B cell (primary cell): ENCODE data around the gene RASSF4. TPM values are rescaled to one million over a fixed set of nuclear protein-coding genes. Genes with fewer than 3 reads are reported as not detected.

Experiments
- ATAC-seq: fragments of 200-7000 bp; cut with Tn5 transposase; one replicate; pipeline ENCODE4 v1.10.0; 2021; ENCODE audit warnings: low read depth, mild to moderate bottlenecking, moderate number of reproducible peaks, moderate library complexity
- CTCF ChIA-PET: fragments of 350-600 bp; sonication (Branson Sonifier 250); formaldehyde crosslinking; loops from one replicate; lab custom pipeline; 2021; ENCODE audit warnings: antibody characterized with exemption, inconsistent platforms; lab: Charles Lee
- POLR2A ChIA-PET: fragments of 350-600 bp; sonication (Branson Sonifier 250); formaldehyde crosslinking; loops from one replicate; lab custom pipeline; 2021; ENCODE audit warnings: antibody characterized with exemption; lab: Charles Lee
- DNase-seq: peaks from one replicate; pipeline ENCODE4 v3.0.0; 2013
- H2AFZ ChIP-seq: 2 replicates; pipeline ENCODE4 v1.6.1; 2012; ENCODE audit warnings: mild to moderate bottlenecking, low read depth, low read length; ENCODE audit not compliant: insufficient read depth, poor library complexity, severe bottlenecking
- H3K27ac ChIP-seq, 2 donors: 1 replicate in 1 of 2; 2 replicates in 1 of 2; pipeline ENCODE4 v1.5.1; 2012 to 2013; ENCODE audit warnings: low read length in 2 of 2, mild to moderate bottlenecking in 2 of 2, moderate library complexity in 1 of 2
- H3K27me3 ChIP-seq, 4 experiments: fragments of 200-600 bp in 1 of 4; sonication (generic) in 1 of 4; replicated peaks in 1 of 4; 1 replicate in 2 of 4; 2 replicates in 2 of 4; pipeline versions ENCODE4 v1.6.1 to v1.7.0; 2013 to 2016; ENCODE audit warnings: low read length in 3 of 4, mild to moderate bottlenecking in 2 of 4, mixed read lengths in 1 of 4, moderate library complexity in 1 of 4; ENCODE audit not compliant: insufficient read depth in 4 of 4, control insufficient read depth in 3 of 4; ENCODE audit errors: control extremely low read depth in 1 of 4
- H3K36me3 ChIP-seq, 2 experiments: replicated peaks in 1 of 2; 1 replicate in 1 of 2; 2 replicates in 1 of 2; pipeline versions ENCODE4 v1.6.1 to v1.7.1; 2013; ENCODE audit warnings: low read length in 1 of 2; ENCODE audit not compliant: insufficient read depth in 2 of 2, control insufficient read depth in 1 of 2; ENCODE audit errors: control extremely low read depth in 1 of 2, extremely low read depth in 1 of 2
- H3K4me1 ChIP-seq, 2 donors: fragments of 200-600 bp in 1 of 2; sonication (generic) in 1 of 2; 1 replicate in 1 of 2; 2 replicates in 1 of 2; pipeline versions ENCODE4 v1.5.1 to v1.6.1; 2013 to 2017; ENCODE audit warnings: low read length in 2 of 2; ENCODE audit not compliant: control insufficient read depth in 2 of 2, insufficient read depth in 2 of 2
- H3K4me2 ChIP-seq: replicated peaks from 2 replicates; pipeline ENCODE3; 2012; ENCODE audit warnings: mild to moderate bottlenecking, low read depth, low read length; ENCODE audit not compliant: poor library complexity, severe bottlenecking
- H3K4me3 ChIP-seq, 5 experiments: fragments of 200-600 bp in 1 of 5; sonication (generic) in 1 of 5; 1 replicate in 3 of 5; 2 replicates in 2 of 5; pipeline versions ENCODE4 v1.5.1 to v1.7.0; 2011 to 2016; ENCODE audit warnings: low read length in 4 of 5, mild to moderate bottlenecking in 4 of 5, low read depth in 2 of 5, control low read depth in 1 of 5, moderate library complexity in 1 of 5; ENCODE audit not compliant: insufficient read depth in 1 of 5; ENCODE audit errors: control extremely low read depth in 1 of 5, extremely low read depth in 1 of 5
- H3K79me2 ChIP-seq: fragments of 200-600 bp; sonication (generic); one replicate; pipeline ENCODE4 v1.6.0; 2016; ENCODE audit warnings: low read length; ENCODE audit not compliant: control insufficient read depth, insufficient read depth
- H3K9ac ChIP-seq: fragments of 200-600 bp; sonication (generic); 2 replicates; pipeline ENCODE4 v1.6.1; 2017; ENCODE audit warnings: mild to moderate bottlenecking, low read length, moderate library complexity
- H3K9me3 ChIP-seq, 3 donors: one replicate each; pipeline versions ENCODE4 v1.6.1 to v1.7.1; 2013; ENCODE audit warnings: low read length in 2 of 3; ENCODE audit not compliant: control insufficient read depth in 2 of 3, insufficient read depth in 1 of 3; ENCODE audit errors: control extremely low read depth in 1 of 3
- H4K20me1 ChIP-seq: 2 replicates; pipeline ENCODE4 v1.6.0; 2012; ENCODE audit warnings: mild to moderate bottlenecking, low read length; ENCODE audit not compliant: insufficient read depth, control insufficient read depth, poor library complexity, severe bottlenecking
- H3K27ac Mint-ChIP-seq: one replicate; pipeline ENCODE4 v1.8.0; 2021; ENCODE audit warnings: mixed read lengths
- H3K27me3 Mint-ChIP-seq: one replicate; pipeline ENCODE4 v1.8.0; 2021; ENCODE audit warnings: mixed read lengths
- H3K4me1 Mint-ChIP-seq: one replicate; pipeline ENCODE4 v1.8.0; 2021; ENCODE audit warnings: mixed read lengths
- H3K4me3 Mint-ChIP-seq: one replicate; pipeline ENCODE4 v1.8.0; 2021; ENCODE audit warnings: mixed read lengths
- H3K9me3 Mint-ChIP-seq: one replicate; pipeline ENCODE4 v1.8.0; 2022; ENCODE audit warnings: mixed read lengths; ENCODE audit not compliant: insufficient read depth
- EZH2 ChIP-seq: IDR thresholded peaks from 2 replicates; pipeline ENCODE4 v1.6.1; 2012; ENCODE audit warnings: borderline replicate concordance, low read depth, mild to moderate bottlenecking, moderate library complexity, low read length; ENCODE audit not compliant: insufficient read depth, poor library complexity, severe bottlenecking
- WGBS: methylation state at CpG from one replicate; pipeline ENCODE4 v1.1.5; 2013; ENCODE audit warnings: missing lambda C conversion rate; ENCODE audit not compliant: insufficient coverage; 5-methylcytosine and 5-hydroxymethylcytosine counted together
- intact Hi-C: fragments of 100-400 bp; cut with micrococcal nuclease; formaldehyde crosslinking; loops from one replicate; pipeline ENCODE4 v1.10.0; 2022
- polyA plus RNA-seq: library from polyadenylated mRNA; depleted of rRNA; stranded (reverse); fragments of >200 nt; gene quantifications from 2 replicates; pipeline ENCODE4 v1.2.3, GENCODE V29; 2012
- total RNA-seq, 2 donors: library from RNA; stranded (reverse); fragments of 120-200 nt in 1 of 2; gene quantifications; 1 replicate in 1 of 2; 2 replicates in 1 of 2; pipeline versions ENCODE4 v1.2.3 to v1.2.4, GENCODE V29; 2013 to 2022
- TF ChIP-seq, protein P1 (sequence below): fragments of 200-600 bp; IDR thresholded peaks from one replicate; pipeline ENCODE4 v1.8.0; 2022; ENCODE audit warnings: antibody characterized with exemption, mild to moderate bottlenecking

The RASSF4 gene
- total and polyA plus RNA-seq, 2 donors (not counting 1 experiment from before 2014, with no cell fraction given) = 1.9 to 2.6 TPM

GRCh38 chr10:44930904-44931620 lies 28.5 kb upstream of the RASSF4 start:
- H3K4me3 Mint-ChIP-seq = no peak overlapping the region
- no peak for DNase-seq
- H2AFZ ChIP-seq = no peak overlapping the region
- no peaks in the 10 kb centered on the region for H3K4me1 Mint-ChIP-seq
- peaks cover 0 to 8% of the 10 kb centered on the region in 2 donors for H3K4me1 ChIP-seq
- no peaks in the 10 kb centered on the region for H3K9me3 Mint-ChIP-seq
- H3K27ac Mint-ChIP-seq = no peak overlapping the region
- ChIA-PET CTCF (interaction anchor here (1.3 to 6.4 kb wide), 7 partner anchors 10 to 77 kb away, joined by 3 to 93 read pairs (median 23); partner anchors contain the start of gene DEPP1), POLR2A (no interaction called here)
- no peak for ATAC-seq
- no peak overlapping the region for H3K27ac ChIP-seq
- H3K9ac ChIP-seq = no peak overlapping the region
- no peaks in the 10 kb centered on the region for H4K20me1 ChIP-seq
- no peak for TF ChIP-seq EZH2
- TF ChIP-seq, protein P1, sequence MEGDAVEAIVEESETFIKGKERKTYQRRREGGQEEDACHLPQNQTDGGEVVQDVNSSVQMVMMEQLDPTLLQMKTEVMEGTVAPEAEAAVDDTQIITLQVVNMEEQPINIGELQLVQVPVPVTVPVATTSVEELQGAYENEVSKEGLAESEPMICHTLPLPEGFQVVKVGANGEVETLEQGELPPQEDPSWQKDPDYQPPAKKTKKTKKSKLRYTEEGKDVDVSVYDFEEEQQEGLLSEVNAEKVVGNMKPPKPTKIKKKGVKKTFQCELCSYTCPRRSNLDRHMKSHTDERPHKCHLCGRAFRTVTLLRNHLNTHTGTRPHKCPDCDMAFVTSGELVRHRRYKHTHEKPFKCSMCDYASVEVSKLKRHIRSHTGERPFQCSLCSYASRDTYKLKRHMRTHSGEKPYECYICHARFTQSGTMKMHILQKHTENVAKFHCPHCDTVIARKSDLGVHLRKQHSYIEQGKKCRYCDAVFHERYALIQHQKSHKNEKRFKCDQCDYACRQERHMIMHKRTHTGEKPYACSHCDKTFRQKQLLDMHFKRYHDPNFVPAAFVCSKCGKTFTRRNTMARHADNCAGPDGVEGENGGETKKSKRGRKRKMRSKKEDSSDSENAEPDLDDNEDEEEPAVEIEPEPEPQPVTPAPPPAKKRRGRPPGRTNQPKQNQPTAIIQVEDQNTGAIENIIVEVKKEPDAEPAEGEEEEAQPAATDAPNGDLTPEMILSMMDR = no peak
- intact Hi-C loops = no loop called here
- H3K27me3 ChIP-seq = no peaks in the 10 kb centered on the region
- no peaks in the 10 kb centered on the region for H3K27me3 Mint-ChIP-seq
- 82% methylated on average over 3 of the region's 4 CpGs for WGBS
- H3K4me2 ChIP-seq = no peak overlapping the region
- H3K4me3 ChIP-seq = no peak overlapping the region
- no peaks in the 10 kb centered on the region for H3K79me2 ChIP-seq
- no peaks in the 10 kb centered on the region for H3K36me3 ChIP-seq
- no peaks in the 10 kb centered on the region for H3K9me3 ChIP-seq
